Epithelial cell of proximal tubule (primary cell): ENCODE data around the gene SLC1A5. TPM values are rescaled to one million over a fixed set of nuclear protein-coding genes. Genes with fewer than 3 reads are reported as not detected.
A peak's percentile ranks its signal among the peaks of the same experiment; 100 is the strongest.

Experiments used
- DNase-seq: peaks from one replicate; pipeline ENCODE4 v3.0.0-alpha.2; 2011; ENCODE audit warnings: low read depth
- H3K4me3 ChIP-seq: 2 replicates; pipeline ENCODE4 v1.5.1; 2011; ENCODE audit warnings: low read depth, mild to moderate bottlenecking, low read length
- total RNA-seq: library from RNA; depleted of rRNA; stranded (reverse); fragments of >200 nt; gene quantifications from 2 replicates; pipeline ENCODE4 v1.2.3, GENCODE V29; 2015
- TF ChIP-seq, protein P1 (sequence below): conservative IDR thresholded peaks from 2 replicates; pipeline ENCODE4 v1.5.1; 2012; ENCODE audit warnings: low read depth, mild to moderate bottlenecking, low read length

Gene SLC1A5
- 85.1 and 197 TPM in 2 replicates for total RNA-seq

DNA sequence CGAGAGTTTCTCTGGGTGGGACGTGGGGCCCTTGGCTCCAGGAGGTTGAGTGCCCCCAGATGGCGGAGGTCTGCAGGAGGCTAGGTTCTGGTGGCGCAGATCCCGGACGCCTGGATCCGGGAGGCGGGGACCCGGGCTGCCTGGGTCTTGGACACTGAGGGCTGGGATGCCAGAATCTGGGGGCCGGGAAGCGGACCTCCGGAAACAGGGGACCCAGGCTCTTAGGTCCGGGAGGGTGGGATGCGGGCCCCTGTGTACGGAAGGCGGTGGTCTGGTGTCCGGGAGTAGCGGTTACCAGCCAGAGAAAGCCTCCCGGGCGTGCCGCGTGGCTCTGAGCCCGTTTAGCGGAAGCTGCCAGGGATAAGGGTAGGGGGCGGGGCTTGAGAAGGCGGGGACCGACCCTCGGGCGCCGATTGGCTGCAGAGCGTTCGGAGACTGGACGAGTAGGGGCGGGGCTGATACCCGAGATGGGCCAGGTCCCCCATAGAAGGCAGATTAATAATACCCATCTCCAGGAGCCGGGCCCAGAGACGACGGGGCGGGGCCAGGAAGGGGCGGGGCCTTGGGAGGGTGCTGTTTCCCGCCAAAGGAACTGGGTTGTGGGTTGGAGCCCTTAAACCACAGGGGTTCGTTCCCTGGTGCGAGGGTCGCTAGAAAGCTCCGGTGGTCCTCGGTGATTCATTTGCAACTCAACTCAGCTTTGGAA is at the start of gene SLC1A5:
Gene SLC1A5, minus strand, starts transcription at position 333 of the 706 bp plus-strand sequence. CDS start 629 bp downstream, outside the sequence.
- TF ChIP-seq, protein P1, sequence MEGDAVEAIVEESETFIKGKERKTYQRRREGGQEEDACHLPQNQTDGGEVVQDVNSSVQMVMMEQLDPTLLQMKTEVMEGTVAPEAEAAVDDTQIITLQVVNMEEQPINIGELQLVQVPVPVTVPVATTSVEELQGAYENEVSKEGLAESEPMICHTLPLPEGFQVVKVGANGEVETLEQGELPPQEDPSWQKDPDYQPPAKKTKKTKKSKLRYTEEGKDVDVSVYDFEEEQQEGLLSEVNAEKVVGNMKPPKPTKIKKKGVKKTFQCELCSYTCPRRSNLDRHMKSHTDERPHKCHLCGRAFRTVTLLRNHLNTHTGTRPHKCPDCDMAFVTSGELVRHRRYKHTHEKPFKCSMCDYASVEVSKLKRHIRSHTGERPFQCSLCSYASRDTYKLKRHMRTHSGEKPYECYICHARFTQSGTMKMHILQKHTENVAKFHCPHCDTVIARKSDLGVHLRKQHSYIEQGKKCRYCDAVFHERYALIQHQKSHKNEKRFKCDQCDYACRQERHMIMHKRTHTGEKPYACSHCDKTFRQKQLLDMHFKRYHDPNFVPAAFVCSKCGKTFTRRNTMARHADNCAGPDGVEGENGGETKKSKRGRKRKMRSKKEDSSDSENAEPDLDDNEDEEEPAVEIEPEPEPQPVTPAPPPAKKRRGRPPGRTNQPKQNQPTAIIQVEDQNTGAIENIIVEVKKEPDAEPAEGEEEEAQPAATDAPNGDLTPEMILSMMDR, result no peak
- H3K4me3 ChIP-seq, result peak within 1 kb of the TSS; percentile 86
- no peak for DNase-seq

DNA sequence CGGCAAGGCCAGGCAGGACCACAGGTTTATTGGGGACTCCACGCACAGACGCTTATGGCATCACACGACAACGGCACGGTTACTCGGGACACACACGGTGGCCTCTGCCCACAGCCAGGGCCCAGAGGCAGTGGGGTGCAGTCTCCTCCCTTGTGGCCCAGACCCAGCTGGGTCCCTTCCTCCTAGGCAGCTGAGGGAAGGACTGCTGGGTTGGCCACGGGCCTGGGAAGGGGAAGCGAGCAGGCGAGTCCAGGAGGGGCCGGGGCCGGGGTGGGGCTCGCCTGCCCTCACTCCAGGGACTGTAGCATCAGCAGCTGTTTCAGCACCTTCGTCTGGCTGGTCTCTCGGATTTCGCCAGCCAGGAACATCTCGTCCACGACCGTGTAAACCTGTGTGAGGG is 49.8 kb upstream of the SLC1A5 start:
- TF ChIP-seq, protein P1, result no peak
- no peak for DNase-seq
- no peak overlapping the region for H3K4me3 ChIP-seq

DNA sequence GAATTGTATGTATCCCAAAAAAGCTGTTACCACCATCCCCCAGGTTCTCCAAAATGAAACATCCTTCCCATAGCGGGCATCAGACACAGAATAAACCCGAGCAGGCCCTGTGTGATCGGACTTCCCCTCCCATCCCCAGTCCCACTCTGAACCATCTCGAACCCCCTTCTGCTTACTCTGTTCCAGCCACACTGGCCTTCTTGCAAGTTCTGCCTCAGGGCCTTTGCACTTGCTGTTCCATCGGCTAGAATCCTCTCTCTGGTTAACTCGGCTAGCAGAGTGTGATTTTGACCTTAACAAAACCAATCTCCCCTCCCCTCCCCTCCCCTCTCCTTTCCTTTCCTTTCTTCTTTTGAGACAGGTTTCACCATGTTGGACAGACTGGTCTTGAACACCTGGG is 46.6 kb upstream of the SLC1A5 start:
- TF ChIP-seq, protein P1, result no peak
- no peak overlapping the region for H3K4me3 ChIP-seq
- no peak for DNase-seq

DNA sequence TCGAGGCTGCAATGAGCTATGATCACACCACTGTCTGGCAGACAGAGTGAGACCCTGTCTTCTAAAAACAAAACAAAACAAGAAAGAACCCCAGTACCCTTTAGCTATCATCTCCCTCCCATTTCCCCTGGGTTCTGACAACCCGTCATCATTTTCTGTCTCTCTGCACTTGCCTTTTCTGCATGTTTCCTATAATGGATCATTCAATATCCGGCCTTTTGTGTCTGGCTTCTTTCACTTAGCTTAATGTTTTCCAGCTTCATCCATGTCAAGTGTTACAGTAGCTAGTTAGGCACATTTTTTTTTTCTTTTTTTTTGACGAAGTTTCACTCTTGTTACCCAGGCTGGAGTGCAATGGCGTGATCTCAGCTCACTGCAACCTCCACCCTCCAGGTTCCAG is 45.7 kb upstream of the SLC1A5 start:
- DNase-seq, result no peak
- no peak overlapping the region for H3K4me3 ChIP-seq
- TF ChIP-seq, protein P1, result no peak

DNA sequence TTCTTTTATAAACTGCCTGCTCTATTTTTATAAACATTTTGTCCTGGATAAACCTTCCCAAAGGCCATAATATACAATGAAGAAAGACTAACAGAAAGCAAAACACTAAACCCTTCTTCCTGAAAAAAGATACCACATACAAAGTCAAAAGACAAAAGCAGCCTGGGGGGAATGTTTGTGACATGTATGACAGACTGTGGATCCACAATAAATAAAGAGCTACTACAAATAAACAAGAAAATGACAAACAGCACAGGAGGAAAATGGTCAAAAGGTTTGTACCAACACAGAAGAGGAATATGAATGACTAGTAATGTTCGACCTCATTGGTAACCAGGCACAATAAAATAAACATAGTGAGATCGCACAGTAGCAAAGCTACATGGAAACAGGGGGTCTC is 42.5 kb upstream of the SLC1A5 start:
- H3K4me3 ChIP-seq, result no peak overlapping the region
- TF ChIP-seq, protein P1, result no peak
- no peak for DNase-seq

DNA sequence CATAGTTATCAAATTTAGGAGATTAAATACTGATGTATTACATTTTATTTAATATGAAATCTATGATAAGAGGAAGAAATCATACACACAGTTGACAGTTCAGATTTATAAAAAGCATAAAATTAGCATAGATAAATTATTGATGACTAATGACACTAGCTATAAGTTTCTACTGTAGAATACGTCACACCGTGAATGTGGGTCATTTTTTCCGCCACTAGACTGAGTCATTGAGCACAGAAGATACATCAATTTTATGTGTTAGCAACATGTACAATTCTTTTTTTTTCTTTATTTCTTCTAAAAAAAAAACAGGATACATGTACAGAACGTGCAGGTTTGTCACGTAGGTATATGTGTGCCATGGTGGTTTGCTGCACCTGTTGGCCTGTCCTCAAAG is 40.1 kb upstream of the SLC1A5 start:
- no peak for DNase-seq
- TF ChIP-seq, protein P1, result no peak
- no peak overlapping the region for H3K4me3 ChIP-seq

DNA sequence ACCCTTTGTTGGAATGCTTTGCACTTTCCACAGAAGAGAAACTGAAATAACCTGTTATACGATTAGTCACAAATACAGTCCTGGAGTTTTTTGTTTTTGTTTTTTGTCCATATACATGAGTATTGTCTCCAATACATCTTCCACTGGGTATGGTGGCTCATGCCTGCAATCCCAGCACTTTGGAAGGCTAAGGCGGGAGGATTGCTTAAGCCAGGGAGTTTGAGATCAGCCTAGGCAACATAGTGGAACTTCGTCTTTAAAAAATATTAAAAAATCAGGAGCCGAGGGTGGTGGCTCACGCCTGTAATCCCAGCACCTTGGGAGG is 37.3 kb upstream of the SLC1A5 start:
- DNase-seq, result no peak
- TF ChIP-seq, protein P1, result no peak
- no peak overlapping the region for H3K4me3 ChIP-seq
